Muscle of leg (tissue), 11 donors: ENCODE data around the gene ACOT8. TPM values are rescaled to one million over a fixed set of nuclear protein-coding genes. Genes with fewer than 3 reads are reported as not detected.

Experiments used
- DNase-seq: peaks from one replicate; pipeline ENCODE4 v3.0.0; 2013
- H3K27ac ChIP-seq: one replicate; pipeline ENCODE4 v1.5.1; 2013; ENCODE audit warnings: mild to moderate bottlenecking, low read length, control low read depth
- H3K27me3 ChIP-seq: one replicate; pipeline ENCODE4 v1.6.1; 2013; ENCODE audit warnings: low read length; ENCODE audit not compliant: control insufficient read depth, insufficient read depth
- H3K36me3 ChIP-seq: one replicate; pipeline ENCODE4 v1.6.1; 2013; ENCODE audit warnings: low read length; ENCODE audit not compliant: control insufficient read depth, insufficient read depth
- H3K4me1 ChIP-seq: one replicate; pipeline ENCODE4 v1.6.1; 2013; ENCODE audit warnings: low read length; ENCODE audit not compliant: control insufficient read depth, insufficient read depth
- H3K4me3 ChIP-seq: one replicate; pipeline ENCODE4 v1.5.1; 2013; ENCODE audit warnings: low read length, control low read depth
- H3K9me3 ChIP-seq: replicated peaks from 2 replicates; pipeline ENCODE4 v1.6.1; 2013; ENCODE audit warnings: low read depth, low read length; ENCODE audit not compliant: control insufficient read depth
- WGBS: methylation state at CpG from one replicate; pipeline ENCODE4 v1.1.5; 2013; ENCODE audit warnings: missing lambda C conversion rate; ENCODE audit not compliant: insufficient coverage; 5-methylcytosine and 5-hydroxymethylcytosine counted together
- polyA plus RNA-seq, 8 donors: library from polyadenylated mRNA; unstranded; fragments of 120-200 nt; gene quantifications; one replicate each; pipeline versions ENCODE4 v1.2.1 to v1.2.3, GENCODE V29; 2013; ENCODE audit warnings: inconsistent platforms in 1 of 8, low replicate concordance in 1 of 8; ENCODE audit not compliant: insufficient read length in 8 of 8, insufficient read depth in 1 of 8
- total RNA-seq: library from RNA; stranded (reverse); fragments of 120-200 nt; gene quantifications from one replicate; pipeline ENCODE4 v1.2.4, GENCODE V29; 2013

ACOT8 gene
- total and polyA plus RNA-seq, 9 donors, result 16.8 to 22.5 (median 19.5) TPM

DNA sequence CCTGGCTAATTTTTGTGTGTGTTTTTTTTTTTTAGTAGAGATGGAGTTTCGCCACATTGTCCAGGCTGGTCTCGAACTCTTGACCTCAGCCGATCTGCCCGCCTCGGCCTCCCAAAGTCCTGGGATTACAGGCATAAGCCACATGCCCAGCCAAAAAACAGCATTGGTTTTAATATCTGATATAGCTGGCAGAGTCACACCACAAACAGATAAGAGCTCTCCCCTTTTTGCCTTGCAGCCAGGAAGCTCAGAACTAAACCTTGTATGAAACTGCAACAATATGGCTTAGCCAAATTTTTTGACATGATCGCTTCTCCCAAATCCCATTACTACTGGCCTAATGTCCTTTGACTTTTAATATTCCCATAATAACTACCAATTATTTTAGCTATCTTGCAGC lies 4.9 kb downstream of the ACOT8 start:
- Histone ChIP-seq H3K27me3 (no peaks in the 10 kb centered on the region), H3K4me1 (peaks cover 15% of the 10 kb centered on the region), H3K36me3 (peaks cover 43% of the 10 kb centered on the region), H3K27ac (no peak overlapping the region), H3K9me3 (no peaks in the 10 kb centered on the region), H3K4me3 (no peak overlapping the region)
- no peak for DNase-seq
- no CpG with 5 or more reads among the region's 6 CpGs for WGBS

DNA sequence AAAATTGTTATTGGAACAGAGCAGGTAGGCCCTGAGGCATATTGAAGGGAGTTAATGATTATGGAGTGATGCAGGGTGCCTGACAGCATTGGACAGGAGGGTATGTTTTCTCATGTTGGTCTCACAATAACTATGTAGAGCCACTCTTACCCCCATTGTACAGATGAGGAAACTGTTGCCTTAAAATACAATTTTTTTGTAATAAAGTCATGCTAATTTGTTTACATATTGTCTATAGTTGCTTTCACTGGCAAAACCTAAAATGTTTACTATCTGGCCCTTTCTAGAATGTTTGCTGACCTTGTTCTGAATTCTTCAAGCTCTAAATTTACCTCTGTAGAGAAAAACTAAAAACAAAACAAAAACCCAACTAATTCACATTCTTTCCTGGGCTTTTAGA lies 5.7 kb downstream of the ACOT8 start:
- H3K36me3 ChIP-seq, result peaks cover 50% of the 10 kb centered on the region
- peaks cover 12% of the 10 kb centered on the region for H3K4me1 ChIP-seq
- no peaks in the 10 kb centered on the region for H3K9me3 ChIP-seq
- no peak overlapping the region for H3K4me3 ChIP-seq
- DNase-seq, result no peak
- no peaks in the 10 kb centered on the region for H3K27me3 ChIP-seq
- H3K27ac ChIP-seq, result no peak overlapping the region

DNA sequence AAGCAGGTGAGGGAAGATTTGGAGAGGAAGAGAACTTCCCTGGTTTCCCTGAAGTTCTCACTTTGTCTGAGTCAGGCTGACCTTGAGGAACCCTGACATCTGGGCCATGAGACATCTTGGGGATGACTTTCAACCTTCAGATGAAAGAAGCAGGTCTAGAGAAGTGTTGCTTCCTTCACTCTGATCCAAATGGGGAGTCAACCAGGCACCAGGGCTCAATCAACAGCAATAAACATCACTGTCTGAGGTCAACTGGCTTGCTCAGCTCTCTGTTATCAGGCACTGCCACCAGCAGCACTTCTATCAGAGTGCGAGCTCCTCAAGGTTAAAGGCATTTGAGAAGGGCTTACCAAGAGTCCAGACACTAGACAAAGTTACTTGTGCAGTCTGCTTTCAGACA lies 6.3 kb downstream of the ACOT8 start:
- Histone ChIP-seq H3K27me3 (no peaks in the 10 kb centered on the region), H3K4me3 (no peak overlapping the region), H3K4me1 (peaks cover 6% of the 10 kb centered on the region), H3K36me3 (peaks cover 56% of the 10 kb centered on the region), H3K27ac (no peak overlapping the region), H3K9me3 (no peaks in the 10 kb centered on the region)
- WGBS, result no CpG with 5 or more reads among the region's 1 CpG
- DNase-seq, result no peak

DNA sequence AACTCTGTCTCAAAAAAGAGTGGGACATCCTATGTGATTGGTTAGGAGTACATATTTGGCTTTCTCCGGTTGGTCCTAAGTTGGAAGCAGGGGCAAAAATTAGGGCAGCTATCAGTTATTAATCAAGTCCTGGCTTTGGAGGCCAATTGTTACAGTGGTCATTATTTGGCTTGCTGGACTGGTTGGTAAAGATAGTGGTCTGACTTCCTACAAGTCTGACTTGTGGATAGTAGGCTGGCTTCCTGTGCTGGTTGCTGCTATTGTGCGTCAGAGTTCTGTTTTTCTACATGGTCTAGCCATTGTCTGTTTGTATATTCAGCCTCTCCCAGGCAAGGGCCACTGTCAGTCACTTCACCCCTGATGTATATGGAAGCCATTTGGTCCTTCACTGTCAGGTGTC lies 7.0 kb downstream of the ACOT8 start:
- Histone ChIP-seq H3K36me3 (peaks cover 59% of the 10 kb centered on the region), H3K4me3 (no peak overlapping the region), H3K4me1 (peaks cover 2% of the 10 kb centered on the region), H3K9me3 (no peaks in the 10 kb centered on the region), H3K27ac (no peak overlapping the region), H3K27me3 (no peaks in the 10 kb centered on the region)
- 79% methylated on average over 2 of the region's 2 CpGs for WGBS
- no peak for DNase-seq

DNA sequence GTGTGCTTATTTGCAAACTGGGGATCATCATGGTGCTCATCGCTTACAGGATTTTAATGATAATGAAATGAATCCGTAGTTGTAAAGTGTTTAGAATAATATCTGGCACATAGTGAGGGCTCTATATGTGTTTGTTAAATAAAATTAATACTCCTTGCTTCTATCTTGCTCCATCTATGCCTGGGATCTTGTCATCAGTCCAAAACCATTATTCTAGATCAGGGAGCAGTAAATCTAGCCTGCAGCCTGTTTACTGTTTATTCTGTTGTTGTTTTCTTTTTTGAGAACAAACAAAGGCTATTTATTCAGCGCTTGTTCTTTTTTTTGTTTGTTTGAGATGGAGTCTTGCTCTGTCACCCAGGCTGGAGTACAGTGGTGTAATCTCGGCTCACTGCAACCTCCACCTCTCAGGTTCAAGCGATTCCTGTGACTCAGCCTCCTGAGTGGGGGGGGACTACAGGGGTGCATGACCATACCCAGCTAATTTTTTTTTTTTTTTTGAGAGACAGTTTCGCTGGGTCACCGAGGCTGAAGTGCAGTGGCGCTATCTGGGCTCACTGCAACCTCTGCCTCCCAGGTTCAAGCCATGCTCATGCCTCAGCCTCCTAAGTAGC lies 8.1 kb downstream of the ACOT8 start:
- 100% methylated on average over 1 of the region's 8 CpGs for WGBS
- H3K27ac ChIP-seq, result no peak overlapping the region

DNA sequence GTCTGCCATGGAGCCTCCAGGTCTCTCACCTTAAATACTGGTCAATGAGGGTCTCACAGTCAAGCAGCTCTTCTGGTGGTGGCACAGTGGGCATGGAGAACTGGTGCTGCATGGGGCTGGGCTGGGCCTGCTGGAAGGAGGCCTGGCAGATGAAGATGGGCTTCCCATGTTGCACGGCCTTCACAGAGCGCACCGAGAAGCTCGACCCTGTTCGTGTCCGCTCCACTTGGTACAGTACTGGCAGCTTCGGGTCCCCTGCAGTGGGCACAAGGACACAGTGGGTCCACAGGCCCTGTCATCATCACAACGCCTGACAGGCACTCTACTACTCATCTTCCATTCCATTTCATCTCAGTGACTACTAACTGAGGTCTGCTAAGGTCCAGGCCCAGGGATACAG lies 8.8 kb downstream of the ACOT8 start:
- Histone ChIP-seq H3K4me3 (no peak overlapping the region), H3K9me3 (no peaks in the 10 kb centered on the region), H3K36me3 (peaks cover 61% of the 10 kb centered on the region), H3K27ac (no peak overlapping the region), H3K4me1 (no peaks in the 10 kb centered on the region), H3K27me3 (no peaks in the 10 kb centered on the region)
- DNase-seq, result no peak
- WGBS, result 96% methylated on average over 8 of the region's 8 CpGs

More for the DNA sequence above, 8.1 kb downstream of the ACOT8 start:
- no peak for DNase-seq
- H3K4me3 ChIP-seq, result no peak overlapping the region
- H3K36me3 ChIP-seq, result peaks cover 59% of the 10 kb centered on the region
- no peaks in the 10 kb centered on the region for H3K9me3 ChIP-seq
- no peaks in the 10 kb centered on the region for H3K4me1 ChIP-seq
- H3K27me3 ChIP-seq, result no peaks in the 10 kb centered on the region

DNA sequence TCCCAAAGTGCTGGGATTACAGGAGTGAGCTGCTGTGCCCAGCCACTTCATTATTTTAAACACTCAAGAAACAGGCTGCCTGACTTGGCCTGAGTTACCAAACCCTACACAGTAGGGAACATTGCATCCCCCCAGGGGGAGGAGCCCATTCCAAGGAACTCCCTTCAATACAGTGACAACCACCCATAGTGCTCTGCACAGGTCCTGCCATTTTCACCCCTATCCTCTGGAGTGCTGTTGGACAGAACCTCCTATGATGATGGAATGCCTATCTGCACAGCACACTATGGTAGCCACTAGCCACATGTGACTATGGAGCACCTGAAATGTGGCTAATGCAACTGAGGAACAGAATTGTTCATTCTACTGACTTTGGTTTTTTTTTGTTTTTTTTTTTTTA lies 11.7 kb downstream of the ACOT8 start:
- H3K27ac ChIP-seq, result no peak overlapping the region
- peaks cover 75% of the 10 kb centered on the region for H3K36me3 ChIP-seq
- no peak overlapping the region for H3K4me3 ChIP-seq
- H3K27me3 ChIP-seq, result no peaks in the 10 kb centered on the region
- H3K4me1 ChIP-seq, result peaks cover 23% of the 10 kb centered on the region
- DNase-seq, result no peak
- no peaks in the 10 kb centered on the region for H3K9me3 ChIP-seq

DNA sequence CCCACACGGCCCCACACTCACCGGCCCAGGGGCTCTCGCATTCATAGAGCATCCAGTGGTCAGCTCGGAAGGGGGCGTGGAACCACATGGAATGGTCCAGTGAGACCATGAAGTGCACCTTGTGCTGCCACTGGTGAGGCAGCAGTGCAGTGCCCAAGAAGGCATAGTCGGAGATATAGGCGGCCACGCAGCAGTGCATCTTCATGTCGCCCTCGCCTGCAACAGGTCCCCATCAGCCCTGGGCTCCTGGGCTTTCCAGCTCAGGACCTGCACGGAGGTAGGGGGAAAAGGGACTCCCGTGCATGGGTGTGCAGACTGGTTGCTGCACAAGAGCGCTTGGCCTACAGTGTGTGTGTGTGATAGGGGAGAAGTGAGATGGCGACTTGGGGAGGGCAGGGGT lies 13.7 kb downstream of the ACOT8 start:
- no peak for DNase-seq
- 92% methylated on average over 13 of the region's 14 CpGs for WGBS
- Histone ChIP-seq H3K9me3 (no peaks in the 10 kb centered on the region), H3K27ac (no peak overlapping the region), H3K27me3 (no peaks in the 10 kb centered on the region), H3K36me3 (peaks cover 72% of the 10 kb centered on the region), H3K4me1 (peaks cover 23% of the 10 kb centered on the region), H3K4me3 (no peak overlapping the region)

DNA sequence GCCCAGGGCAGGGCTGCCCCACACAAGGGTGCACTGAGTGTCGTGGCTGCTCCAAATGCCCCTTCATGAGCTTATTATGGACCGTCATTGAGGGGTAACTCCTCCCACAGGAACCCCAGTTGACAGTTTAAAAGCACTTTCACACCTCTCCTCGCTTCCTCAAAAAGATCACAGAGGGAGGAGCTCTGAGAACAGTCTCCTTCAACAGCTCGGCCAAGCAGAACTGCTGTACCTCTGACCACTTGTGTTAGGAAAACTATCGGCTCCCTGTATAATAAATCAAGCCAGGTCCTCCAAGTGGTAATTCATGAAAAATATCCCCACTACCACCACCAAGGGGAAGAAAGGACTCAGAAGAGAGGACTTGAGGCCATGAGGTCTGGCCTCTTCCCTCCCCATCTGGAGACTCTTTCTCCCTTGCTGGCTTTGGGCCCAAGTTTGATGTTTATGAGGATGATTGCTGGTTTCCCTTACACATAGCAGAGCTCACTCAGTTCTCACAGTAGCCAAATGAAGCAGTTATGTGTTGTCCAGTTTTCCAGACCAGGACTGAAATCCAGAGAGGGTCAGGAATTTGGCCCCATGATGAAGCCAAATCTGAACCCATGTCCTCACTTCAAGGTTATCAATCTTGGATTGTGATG lies 14.9 kb downstream of the ACOT8 start:
- peaks cover 23% of the 10 kb centered on the region for H3K4me1 ChIP-seq
- peak overlapping the region; percentile 15 for H3K27ac ChIP-seq
- peak; percentile 70 for DNase-seq
- H3K9me3 ChIP-seq, result no peaks in the 10 kb centered on the region
- H3K36me3 ChIP-seq, result peaks cover 64% of the 10 kb centered on the region
- H3K27me3 ChIP-seq, result no peaks in the 10 kb centered on the region
- 35% methylated on average over 3 of the region's 5 CpGs for whole genome bisulfite sequencing
- H3K4me3 ChIP-seq, result no peak overlapping the region

DNA sequence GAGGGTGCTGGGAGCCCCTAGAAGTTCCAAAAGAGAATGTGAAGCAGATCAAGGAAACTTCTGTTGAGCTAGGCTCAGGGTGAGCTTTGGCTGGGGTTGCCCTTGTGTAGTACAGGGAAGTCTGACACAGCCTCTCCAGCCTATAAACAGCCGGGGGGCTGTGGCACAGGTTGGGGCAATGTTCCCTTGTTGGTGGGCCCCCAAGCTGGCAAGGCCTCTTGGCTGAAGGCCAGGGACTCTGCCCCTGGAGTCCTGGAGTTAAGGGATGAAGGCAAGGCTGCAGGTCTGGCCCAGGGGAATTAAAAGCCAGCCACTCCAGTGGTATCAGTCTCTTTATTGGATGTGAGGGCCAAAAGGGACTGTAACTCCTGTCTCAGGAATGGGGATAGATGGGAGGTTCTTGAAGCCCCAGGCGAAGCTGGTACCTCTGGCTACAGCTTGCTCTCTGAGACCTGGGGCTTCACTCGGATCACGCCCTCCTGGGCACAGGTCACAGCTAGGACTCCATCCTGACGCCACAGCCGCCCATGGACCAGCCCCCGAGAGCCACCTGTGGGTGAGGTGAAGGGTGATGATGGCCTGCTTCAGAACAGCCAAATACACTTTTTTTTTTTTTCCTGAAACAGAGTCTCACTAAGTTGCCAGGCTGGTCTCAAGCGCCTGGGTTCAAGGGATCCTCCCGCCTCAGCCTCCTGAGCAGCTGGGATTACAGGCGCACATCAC lies 15.6 kb downstream of the ACOT8 start:
- H3K4me3 ChIP-seq, result no peak overlapping the region
- no peak for DNase-seq
- H3K4me1 ChIP-seq, result peaks cover 26% of the 10 kb centered on the region
- H3K27me3 ChIP-seq, result no peaks in the 10 kb centered on the region
- H3K9me3 ChIP-seq, result no peaks in the 10 kb centered on the region
- peaks cover 64% of the 10 kb centered on the region for H3K36me3 ChIP-seq
- peak overlapping the region; percentile 53 for H3K27ac ChIP-seq
- 84% methylated on average over 7 of the region's 10 CpGs for WGBS
